Measurements from ENCODE around the gene KRT38. TPM values are rescaled to one million over a fixed set of nuclear protein-coding genes. Genes with fewer than 3 reads are reported as not detected.

The KRT38 gene
- not detected for polyA plus RNA-seq (2012; ENCODE audit: insufficient read length, low read depth)

DNA sequence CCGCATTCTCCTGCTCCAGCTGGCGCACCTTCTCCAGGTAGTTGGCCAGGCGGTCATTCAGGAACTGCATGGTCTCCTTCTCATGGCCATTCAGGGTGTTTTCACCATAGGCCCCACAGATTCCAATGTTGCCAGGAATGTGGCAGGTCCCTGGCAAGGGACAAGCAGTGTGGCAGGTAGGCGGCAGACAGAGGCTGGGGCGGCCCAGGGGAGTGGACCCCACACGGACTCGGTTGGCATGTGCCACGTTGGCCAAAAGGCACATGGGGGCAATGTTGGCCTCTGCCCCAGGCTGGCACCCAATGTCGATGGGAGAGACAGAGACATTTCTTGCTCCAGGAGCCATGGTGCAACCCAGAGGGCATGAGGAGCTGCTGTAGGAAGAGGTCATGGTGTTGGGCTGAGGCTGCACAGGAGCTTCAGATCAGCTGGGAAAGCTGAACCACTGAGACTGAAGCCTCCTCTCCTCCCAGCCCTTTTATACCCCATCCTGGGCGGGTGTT lies at the start of gene KRT38:
KRT38 (minus strand) TSS at position 453 of the 503 bp plus-strand sequence; CDS start at position 391, 62 bp downstream.
- TF ChIP-seq SIN3A (IDR thresholded peaks at IDR 0.05; ENCODE audit: borderline replicate concordance, insufficient read depth, low read length): no peak
- no peak for TF ChIP-seq TAF1 (IDR thresholded peaks at IDR 0.05; ENCODE audit: borderline replicate concordance, insufficient read depth, low read length)
- TF ChIP-seq FOXP2 (optimal IDR thresholded peaks at IDR 0.05; ENCODE audit: borderline replicate concordance, extremely low read depth, extremely low read length, insufficient read depth): no peak
- TF ChIP-seq, protein P1, sequence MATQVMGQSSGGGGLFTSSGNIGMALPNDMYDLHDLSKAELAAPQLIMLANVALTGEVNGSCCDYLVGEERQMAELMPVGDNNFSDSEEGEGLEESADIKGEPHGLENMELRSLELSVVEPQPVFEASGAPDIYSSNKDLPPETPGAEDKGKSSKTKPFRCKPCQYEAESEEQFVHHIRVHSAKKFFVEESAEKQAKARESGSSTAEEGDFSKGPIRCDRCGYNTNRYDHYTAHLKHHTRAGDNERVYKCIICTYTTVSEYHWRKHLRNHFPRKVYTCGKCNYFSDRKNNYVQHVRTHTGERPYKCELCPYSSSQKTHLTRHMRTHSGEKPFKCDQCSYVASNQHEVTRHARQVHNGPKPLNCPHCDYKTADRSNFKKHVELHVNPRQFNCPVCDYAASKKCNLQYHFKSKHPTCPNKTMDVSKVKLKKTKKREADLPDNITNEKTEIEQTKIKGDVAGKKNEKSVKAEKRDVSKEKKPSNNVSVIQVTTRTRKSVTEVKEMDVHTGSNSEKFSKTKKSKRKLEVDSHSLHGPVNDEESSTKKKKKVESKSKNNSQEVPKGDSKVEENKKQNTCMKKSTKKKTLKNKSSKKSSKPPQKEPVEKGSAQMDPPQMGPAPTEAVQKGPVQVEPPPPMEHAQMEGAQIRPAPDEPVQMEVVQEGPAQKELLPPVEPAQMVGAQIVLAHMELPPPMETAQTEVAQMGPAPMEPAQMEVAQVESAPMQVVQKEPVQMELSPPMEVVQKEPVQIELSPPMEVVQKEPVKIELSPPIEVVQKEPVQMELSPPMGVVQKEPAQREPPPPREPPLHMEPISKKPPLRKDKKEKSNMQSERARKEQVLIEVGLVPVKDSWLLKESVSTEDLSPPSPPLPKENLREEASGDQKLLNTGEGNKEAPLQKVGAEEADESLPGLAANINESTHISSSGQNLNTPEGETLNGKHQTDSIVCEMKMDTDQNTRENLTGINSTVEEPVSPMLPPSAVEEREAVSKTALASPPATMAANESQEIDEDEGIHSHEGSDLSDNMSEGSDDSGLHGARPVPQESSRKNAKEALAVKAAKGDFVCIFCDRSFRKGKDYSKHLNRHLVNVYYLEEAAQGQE (IDR thresholded peaks at IDR 0.05; ENCODE audit: insufficient read depth in 1 of 2, low read depth in 2 of 2, low read length in 2 of 2): no peak
- TF ChIP-seq POLR2AphosphoS5 (IDR thresholded peaks at IDR 0.05; ENCODE audit: low read depth, low read length): no peak

GRCh38 chr17:41489531-41489930 lies 48.7 kb upstream of the KRT38 start, which contains the start of gene KRT36:
KRT36 (minus strand) TSS chr17:41489910; CDS start chr17:41489864, 46 bp downstream.
- TF ChIP-seq SIN3A (IDR thresholded peaks at IDR 0.05; ENCODE audit: borderline replicate concordance, insufficient read depth, low read length) (no peak), FOXP2 (optimal IDR thresholded peaks at IDR 0.05; ENCODE audit: borderline replicate concordance, extremely low read depth, extremely low read length, insufficient read depth) (no peak), POLR2AphosphoS5 (IDR thresholded peaks at IDR 0.05; ENCODE audit: low read depth, low read length) (no peak), TAF1 (IDR thresholded peaks at IDR 0.05; ENCODE audit: borderline replicate concordance, insufficient read depth, low read length) (no peak)
- TF ChIP-seq, protein P1 (IDR thresholded peaks at IDR 0.05; ENCODE audit: insufficient read depth in 1 of 2, low read depth in 2 of 2, low read length in 2 of 2): no peak

GRCh38 chr17:41486809-41487530 lies 46.2 kb upstream of the KRT38 start:
- no peak for TF ChIP-seq SIN3A (IDR thresholded peaks at IDR 0.05; ENCODE audit: borderline replicate concordance, insufficient read depth, low read length)
- no peak for TF ChIP-seq POLR2AphosphoS5 (IDR thresholded peaks at IDR 0.05; ENCODE audit: low read depth, low read length)
- TF ChIP-seq, protein P1 (IDR thresholded peaks at IDR 0.05; ENCODE audit: insufficient read depth in 1 of 2, low read depth in 2 of 2, low read length in 2 of 2): no peak
- no peak for TF ChIP-seq TAF1 (IDR thresholded peaks at IDR 0.05; ENCODE audit: borderline replicate concordance, insufficient read depth, low read length)
- no peak for TF ChIP-seq FOXP2 (optimal IDR thresholded peaks at IDR 0.05; ENCODE audit: borderline replicate concordance, extremely low read depth, extremely low read length, insufficient read depth)

DNA sequence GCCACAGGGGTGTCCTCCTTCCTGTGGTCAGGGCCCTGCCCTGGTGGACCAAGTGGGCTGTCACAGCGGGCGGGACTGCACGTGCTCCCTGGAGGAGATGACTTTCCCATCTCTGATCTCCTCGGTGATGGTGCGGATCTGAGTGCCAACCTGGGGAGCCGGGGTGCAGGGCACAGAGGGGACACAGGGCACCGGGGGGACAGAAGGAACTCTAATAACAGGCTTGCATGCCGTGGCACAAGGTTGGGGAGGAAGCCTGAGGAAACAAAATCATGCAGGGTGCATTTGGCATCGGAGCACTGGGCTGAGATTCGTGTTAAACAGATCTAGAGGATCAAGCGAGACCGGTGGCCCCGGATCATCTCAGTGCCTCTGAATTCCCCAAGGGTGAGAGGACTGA lies 45.5 kb upstream of the KRT38 start:
- no peak for TF ChIP-seq FOXP2 (optimal IDR thresholded peaks at IDR 0.05; ENCODE audit: borderline replicate concordance, extremely low read depth, extremely low read length, insufficient read depth)
- no peak for TF ChIP-seq SIN3A (IDR thresholded peaks at IDR 0.05; ENCODE audit: borderline replicate concordance, insufficient read depth, low read length)
- TF ChIP-seq, protein P1 (IDR thresholded peaks at IDR 0.05; ENCODE audit: insufficient read depth in 1 of 2, low read depth in 2 of 2, low read length in 2 of 2): no peak
- no peak for TF ChIP-seq POLR2AphosphoS5 (IDR thresholded peaks at IDR 0.05; ENCODE audit: low read depth, low read length)
- no peak for TF ChIP-seq TAF1 (IDR thresholded peaks at IDR 0.05; ENCODE audit: borderline replicate concordance, insufficient read depth, low read length)

Data from PFSK-1 (cell line).